Measurements from ENCODE around the gene CREBZF. TPM values are rescaled to one million over a fixed set of nuclear protein-coding genes. Genes with fewer than 3 reads are reported as not detected.

The CREBZF gene
- total and polyA plus RNA-seq, 9 of the 15 experiments (the other 6 are each of a cell fraction or from before 2014, with no cell fraction given): 7.2 to 70.2 (median 40.5) TPM

GRCh38 chr11:85666687-85667086 lies 1.8 kb upstream of the CREBZF start (continued):
- TF ChIP-seq ZHX1 (conservative IDR thresholded peaks at IDR 0.05; ENCODE audit: low read length) (no peak), CHCHD3 (CRISPR knock-in tag; IDR thresholded peaks at IDR 0.05) (no peak), RAD51 (IDR thresholded peaks at IDR 0.05; ENCODE audit: borderline replicate concordance, low read depth) (no peak), HOXB6 (CRISPR knock-in tag; IDR thresholded peaks at IDR 0.05; ENCODE audit: borderline replicate concordance) (no peak), ATF1 (CRISPR knock-in tag; IDR thresholded peaks at IDR 0.05) (no peak), ATF1 (tag; IDR thresholded peaks at IDR 0.05) (no peak), GTF2E2 (tag; IDR thresholded peaks at IDR 0.05) (no peak), HMG20A (CRISPR knock-in tag; conservative IDR thresholded peaks at IDR 0.05) (no peak), THRB (CRISPR knock-in tag; conservative IDR thresholded peaks at IDR 0.05) (no peak)

Measured in K562 (cell line).